Lower leg skin (tissue), 4 donors: ENCODE results near the gene POLD4. TPM values are rescaled to one million over a fixed set of nuclear protein-coding genes. Genes with fewer than 3 reads are reported as not detected.

ENCODE experiments used
- DNase-seq, 2 donors: peaks; one replicate each; pipeline ENCODE4 v3.0.0-alpha.2; 2019; ENCODE audit warnings: low spot score in 2 of 2
- H3K4me3 ChIP-seq: fragments of 200-600 bp; sonication (generic); 2 replicates; pipeline ENCODE4 v1.5.1; 2017; ENCODE audit warnings: mild to moderate bottlenecking, low read depth; ENCODE audit not compliant: poor library complexity, severe bottlenecking
- POLR2A ChIP-seq, 2 donors: fragments of 450-650 bp; IDR thresholded peaks; one replicate each; pipeline ENCODE4 v1.6.1; 2016 to 2017; ENCODE audit warnings: antibody characterized with exemption in 2 of 2, mild to moderate bottlenecking in 1 of 2, moderate library complexity in 1 of 2
- WGBS, 2 donors: methylation state at CpG; one replicate each; pipeline ENCODE4 v1.1.5; 2018; 5-methylcytosine and 5-hydroxymethylcytosine counted together
- intact Hi-C: fragments of 100-400 bp; cut with DNase I; formaldehyde crosslinking; loops from one replicate; pipeline ENCODE4 v1.15.0; 2023; ENCODE audit warnings: low total_unique reads
- total RNA-seq, 4 donors: library from RNA; depleted of rRNA; stranded (reverse); fragments of >200 nt; gene quantifications; one replicate each; pipeline ENCODE4 v1.1.0, GENCODE V29; 2016
- TF ChIP-seq, protein P1 (sequence below), 3 donors: fragments of 450-650 bp; IDR thresholded peaks; one replicate each; pipeline ENCODE4 v1.5.1; 2016; ENCODE audit warnings: antibody characterized with exemption in 3 of 3, mild to moderate bottlenecking in 3 of 3, moderate library complexity in 2 of 3

Gene POLD4
- total RNA-seq, 4 donors from 2014 or later: 82.3 to 126 (median 86.4) TPM

DNA sequence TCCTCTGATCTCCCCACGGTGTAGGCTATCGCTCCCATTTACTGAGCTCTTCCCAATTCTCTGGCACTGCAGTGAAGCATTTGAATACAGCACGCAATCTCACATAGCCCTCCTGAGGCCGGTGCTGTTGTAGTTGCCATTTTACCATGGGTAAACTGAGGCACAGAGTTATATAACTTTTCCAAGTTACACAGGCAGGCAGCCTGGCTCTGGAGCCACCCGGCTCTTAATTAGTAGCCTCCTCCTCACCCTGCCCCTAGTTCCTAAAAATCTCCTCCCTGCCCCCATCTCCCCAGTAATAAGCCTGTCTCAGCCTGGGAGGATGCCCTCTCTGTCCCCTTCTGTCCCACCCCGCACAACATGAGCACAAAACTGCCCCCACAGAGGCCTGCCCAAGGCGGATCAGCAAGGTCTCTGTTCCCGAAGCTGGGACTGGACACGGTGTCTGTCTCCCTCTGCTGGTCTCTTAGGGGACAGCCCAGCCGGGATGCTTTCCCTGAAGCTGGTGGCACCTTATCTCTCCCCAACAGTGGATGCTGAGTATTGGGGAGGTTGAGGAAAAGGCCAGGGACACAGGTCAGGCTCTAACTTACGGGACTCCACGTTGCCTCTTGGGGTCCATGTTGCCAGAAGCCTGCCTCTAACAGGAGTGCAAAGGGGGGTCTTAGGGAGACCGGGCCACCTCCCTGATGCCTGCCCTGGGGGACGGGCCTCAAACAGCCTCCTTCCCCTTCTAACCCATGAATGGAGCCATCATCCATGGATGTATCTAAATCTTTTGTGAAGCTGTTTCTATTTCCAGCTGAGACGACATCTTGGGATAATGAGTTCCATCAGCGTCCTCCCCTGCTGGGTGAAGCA is 29.2 kb upstream of the POLD4 start:
- H3K4me3 ChIP-seq: no peak overlapping the region
- no peak for TF ChIP-seq POLR2A (IDR thresholded peaks at IDR 0.05)
- TF ChIP-seq, protein P1, sequence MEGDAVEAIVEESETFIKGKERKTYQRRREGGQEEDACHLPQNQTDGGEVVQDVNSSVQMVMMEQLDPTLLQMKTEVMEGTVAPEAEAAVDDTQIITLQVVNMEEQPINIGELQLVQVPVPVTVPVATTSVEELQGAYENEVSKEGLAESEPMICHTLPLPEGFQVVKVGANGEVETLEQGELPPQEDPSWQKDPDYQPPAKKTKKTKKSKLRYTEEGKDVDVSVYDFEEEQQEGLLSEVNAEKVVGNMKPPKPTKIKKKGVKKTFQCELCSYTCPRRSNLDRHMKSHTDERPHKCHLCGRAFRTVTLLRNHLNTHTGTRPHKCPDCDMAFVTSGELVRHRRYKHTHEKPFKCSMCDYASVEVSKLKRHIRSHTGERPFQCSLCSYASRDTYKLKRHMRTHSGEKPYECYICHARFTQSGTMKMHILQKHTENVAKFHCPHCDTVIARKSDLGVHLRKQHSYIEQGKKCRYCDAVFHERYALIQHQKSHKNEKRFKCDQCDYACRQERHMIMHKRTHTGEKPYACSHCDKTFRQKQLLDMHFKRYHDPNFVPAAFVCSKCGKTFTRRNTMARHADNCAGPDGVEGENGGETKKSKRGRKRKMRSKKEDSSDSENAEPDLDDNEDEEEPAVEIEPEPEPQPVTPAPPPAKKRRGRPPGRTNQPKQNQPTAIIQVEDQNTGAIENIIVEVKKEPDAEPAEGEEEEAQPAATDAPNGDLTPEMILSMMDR (IDR thresholded peaks at IDR 0.05): peak in 1 of 3 donors; percentile 95
- intact Hi-C loops: loop anchor here (2.0 kb wide), 1 partner anchor 32 kb away; no protein-coding TSS in a partner anchor
- peak; percentile 80 to 97 for DNase-seq
- WGBS, 2 donors: 36 to 38% methylated on average over 16 of the region's 16 CpGs

GRCh38 chr11:67381244-67381972 is 28.1 kb upstream of the POLD4 start:
- WGBS, 2 donors: 77 to 79% methylated on average over 13 of the region's 13 CpGs
- no peak overlapping the region for H3K4me3 ChIP-seq
- TF ChIP-seq, protein P1 (IDR thresholded peaks at IDR 0.05): no peak
- no peak for DNase-seq
- intact Hi-C loops: no loop called here

- TF ChIP-seq, protein P1 (IDR thresholded peaks at IDR 0.05): no peak
- no peak for TF ChIP-seq POLR2A (IDR thresholded peaks at IDR 0.05)
- H3K4me3 ChIP-seq: no peak overlapping the region
- intact Hi-C loops: no loop called here
- no peak for DNase-seq
- 43% methylated on average over 21 to 22 of the region's 23 CpGs for WGBS, 2 donors
These were observed 26.0 kb upstream of the POLD4 start for GRCh38 chr11:67379061-67380058.

DNA sequence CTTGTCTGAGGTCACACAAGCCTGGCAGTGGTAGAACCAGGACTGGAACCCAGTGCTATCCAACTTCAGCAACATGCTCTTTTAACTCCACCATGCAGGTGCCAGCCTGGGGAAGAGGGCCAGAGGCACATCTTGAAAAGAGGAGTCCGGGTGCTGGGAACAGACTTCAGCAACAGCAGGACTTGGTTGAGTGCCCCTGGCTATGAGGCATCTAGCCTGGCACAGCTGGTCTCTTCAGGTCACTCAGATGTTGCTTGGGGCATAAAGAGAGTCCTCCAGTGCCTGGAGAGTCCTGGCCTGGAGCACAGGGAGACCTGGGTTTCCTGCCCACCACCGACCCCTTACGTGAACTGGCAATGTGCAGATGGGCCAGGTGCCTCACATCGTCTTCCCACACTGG is 25.2 kb upstream of the POLD4 start:
- intact Hi-C loops: no loop called here
- no peak for TF ChIP-seq POLR2A (IDR thresholded peaks at IDR 0.05)
- TF ChIP-seq, protein P1 (IDR thresholded peaks at IDR 0.05): no peak
- WGBS, 2 donors: 73 to 94% methylated on average over 2 to 4 of the region's 4 CpGs
- no peak overlapping the region for H3K4me3 ChIP-seq
- DNase-seq: no peak
